ENCODE results near the gene C1orf87.

Gene C1orf87

DNA sequence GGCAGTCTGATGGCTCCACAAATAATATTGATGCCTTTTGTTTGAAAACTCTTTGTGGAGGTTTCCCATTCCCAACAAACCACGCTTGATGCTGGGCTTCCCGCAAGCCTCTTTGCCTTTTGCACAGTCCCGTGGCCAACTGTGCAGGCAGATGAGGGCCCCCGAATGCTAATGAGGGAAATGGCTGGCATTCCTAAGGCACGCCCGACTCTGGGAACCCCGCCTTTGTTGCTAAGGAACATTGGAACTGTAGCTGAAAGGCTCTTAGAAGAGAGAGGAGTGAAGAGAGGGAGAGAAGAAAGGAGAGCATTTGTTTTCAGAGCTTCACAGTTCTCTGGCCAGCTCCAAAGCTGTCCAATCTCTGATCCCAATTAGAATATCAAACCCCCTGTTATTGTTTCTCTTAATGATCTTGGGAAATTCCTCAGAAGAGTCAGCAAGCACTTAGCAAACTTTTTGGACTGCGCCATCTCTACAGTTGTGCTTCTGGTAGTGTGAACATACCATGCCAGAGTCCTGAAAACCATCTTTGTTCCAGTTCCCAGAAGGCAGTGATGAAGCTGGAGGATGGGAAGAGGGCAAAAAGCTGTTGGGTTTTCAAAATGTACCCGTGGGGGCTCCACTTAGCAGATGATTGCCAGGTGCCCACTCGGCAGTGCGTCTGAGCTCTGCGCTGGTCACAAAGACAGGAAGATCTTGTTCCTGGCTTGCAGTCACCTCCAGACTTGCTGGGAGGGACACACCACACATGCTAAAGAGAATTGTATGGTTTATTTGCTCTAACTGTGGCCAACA, 86.9 kb downstream of the C1orf87 start:
- no peak for DNase-seq
- H3K27me3 ChIP-seq, result no peaks in the 10 kb centered on the region
- no peak overlapping the region for H3K4me3 ChIP-seq (ENCODE audit: low read depth, low read length)
- TF ChIP-seq, protein P1, sequence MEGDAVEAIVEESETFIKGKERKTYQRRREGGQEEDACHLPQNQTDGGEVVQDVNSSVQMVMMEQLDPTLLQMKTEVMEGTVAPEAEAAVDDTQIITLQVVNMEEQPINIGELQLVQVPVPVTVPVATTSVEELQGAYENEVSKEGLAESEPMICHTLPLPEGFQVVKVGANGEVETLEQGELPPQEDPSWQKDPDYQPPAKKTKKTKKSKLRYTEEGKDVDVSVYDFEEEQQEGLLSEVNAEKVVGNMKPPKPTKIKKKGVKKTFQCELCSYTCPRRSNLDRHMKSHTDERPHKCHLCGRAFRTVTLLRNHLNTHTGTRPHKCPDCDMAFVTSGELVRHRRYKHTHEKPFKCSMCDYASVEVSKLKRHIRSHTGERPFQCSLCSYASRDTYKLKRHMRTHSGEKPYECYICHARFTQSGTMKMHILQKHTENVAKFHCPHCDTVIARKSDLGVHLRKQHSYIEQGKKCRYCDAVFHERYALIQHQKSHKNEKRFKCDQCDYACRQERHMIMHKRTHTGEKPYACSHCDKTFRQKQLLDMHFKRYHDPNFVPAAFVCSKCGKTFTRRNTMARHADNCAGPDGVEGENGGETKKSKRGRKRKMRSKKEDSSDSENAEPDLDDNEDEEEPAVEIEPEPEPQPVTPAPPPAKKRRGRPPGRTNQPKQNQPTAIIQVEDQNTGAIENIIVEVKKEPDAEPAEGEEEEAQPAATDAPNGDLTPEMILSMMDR (IDR thresholded peaks at IDR 0.05; ENCODE audit: low read depth, low read length), result no peak
- H3K9me3 ChIP-seq, result no peaks in the 10 kb centered on the region
- H3K4me1 ChIP-seq, result no peaks in the 10 kb centered on the region
- no peaks in the 10 kb centered on the region for H3K36me3 ChIP-seq

DNA sequence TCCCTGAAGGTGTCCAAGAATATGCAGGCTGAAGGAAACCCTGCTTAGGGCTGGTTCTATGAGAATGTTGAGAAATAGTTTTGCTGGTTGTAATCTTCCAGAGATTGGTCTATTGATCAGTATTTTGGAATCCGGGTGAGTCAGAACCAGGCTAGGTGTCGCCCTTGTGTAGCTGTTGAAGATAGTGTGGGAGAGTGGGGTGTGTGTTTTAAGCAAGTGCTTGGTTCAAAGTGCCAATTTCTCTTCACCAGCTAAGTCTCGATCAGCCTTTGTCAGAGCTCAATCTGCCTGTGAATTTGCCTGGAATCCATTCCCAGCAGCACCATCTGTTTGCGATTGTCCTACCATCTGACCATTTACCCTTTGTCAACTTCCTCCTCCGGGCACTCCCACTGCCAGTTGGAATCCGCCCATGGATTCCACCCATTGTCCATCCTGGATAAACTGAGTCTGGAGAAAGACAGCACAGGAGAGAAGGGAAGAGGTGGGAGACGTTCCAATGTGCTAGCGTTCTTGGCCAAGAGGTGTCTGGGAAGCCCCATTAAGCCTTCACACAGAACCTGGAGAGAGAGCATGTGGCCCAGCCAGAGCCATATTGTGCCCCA, 87.6 kb downstream of the C1orf87 start:
- H3K27me3 ChIP-seq, result no peaks in the 10 kb centered on the region
- no peaks in the 10 kb centered on the region for H3K4me1 ChIP-seq
- no peak overlapping the region for H3K4me3 ChIP-seq (ENCODE audit: low read depth, low read length)
- TF ChIP-seq, protein P1 (IDR thresholded peaks at IDR 0.05; ENCODE audit: low read depth, low read length), result no peak
- H3K36me3 ChIP-seq, result no peaks in the 10 kb centered on the region
- no peaks in the 10 kb centered on the region for H3K9me3 ChIP-seq
- DNase-seq, result no peak

DNA sequence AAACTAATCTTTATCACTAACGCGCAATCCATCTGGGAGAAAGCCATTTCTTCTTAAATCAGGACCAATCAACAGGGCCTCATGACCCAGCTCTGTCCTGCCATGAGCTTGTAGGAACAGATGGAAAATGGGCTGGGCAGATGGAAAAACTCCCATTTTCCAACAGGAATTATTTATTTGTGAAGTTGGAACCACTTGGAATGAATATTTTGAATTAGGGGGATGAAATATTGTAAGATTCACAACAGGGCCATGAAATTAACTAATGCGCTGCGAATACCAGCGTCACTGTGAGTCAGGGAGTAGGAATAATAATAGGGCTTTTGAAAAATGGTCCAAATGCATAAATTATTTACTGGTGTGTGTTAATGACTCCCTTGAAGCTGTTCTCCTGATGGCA, 93.9 kb downstream of the C1orf87 start:
- DNase-seq, result no peak
- H3K9me3 ChIP-seq, result no peaks in the 10 kb centered on the region
- no peaks in the 10 kb centered on the region for H3K27me3 ChIP-seq
- TF ChIP-seq, protein P1 (IDR thresholded peaks at IDR 0.05; ENCODE audit: low read depth, low read length), result no peak
- H3K4me3 ChIP-seq (ENCODE audit: low read depth, low read length), result no peak overlapping the region
- H3K4me1 ChIP-seq, result no peaks in the 10 kb centered on the region
- H3K36me3 ChIP-seq, result no peaks in the 10 kb centered on the region

DNA sequence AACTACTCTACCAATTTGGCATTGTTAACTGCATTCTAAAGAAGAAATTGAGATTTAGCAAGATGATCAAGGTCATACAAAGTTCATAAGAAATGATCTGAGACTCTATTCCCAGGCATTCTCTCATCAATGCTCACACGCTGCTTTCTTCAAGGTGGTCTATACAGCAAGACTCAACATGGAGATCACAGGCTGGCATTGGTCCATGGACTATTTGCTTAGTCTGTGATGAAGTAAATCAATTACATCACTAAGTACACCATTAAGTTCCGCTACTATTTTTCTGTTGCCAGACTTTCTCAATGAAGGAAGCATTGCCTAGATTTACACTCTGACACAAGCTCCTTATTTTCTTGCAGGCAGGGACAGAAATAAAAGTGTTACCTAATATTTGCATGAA, 95.1 kb downstream of the C1orf87 start:
- H3K4me3 ChIP-seq (ENCODE audit: low read depth, low read length), result no peak overlapping the region
- no peak for DNase-seq
- H3K27me3 ChIP-seq, result no peaks in the 10 kb centered on the region
- H3K36me3 ChIP-seq, result no peaks in the 10 kb centered on the region
- TF ChIP-seq, protein P1 (IDR thresholded peaks at IDR 0.05; ENCODE audit: low read depth, low read length), result no peak
- no peaks in the 10 kb centered on the region for H3K9me3 ChIP-seq
- H3K4me1 ChIP-seq, result no peaks in the 10 kb centered on the region

DNA sequence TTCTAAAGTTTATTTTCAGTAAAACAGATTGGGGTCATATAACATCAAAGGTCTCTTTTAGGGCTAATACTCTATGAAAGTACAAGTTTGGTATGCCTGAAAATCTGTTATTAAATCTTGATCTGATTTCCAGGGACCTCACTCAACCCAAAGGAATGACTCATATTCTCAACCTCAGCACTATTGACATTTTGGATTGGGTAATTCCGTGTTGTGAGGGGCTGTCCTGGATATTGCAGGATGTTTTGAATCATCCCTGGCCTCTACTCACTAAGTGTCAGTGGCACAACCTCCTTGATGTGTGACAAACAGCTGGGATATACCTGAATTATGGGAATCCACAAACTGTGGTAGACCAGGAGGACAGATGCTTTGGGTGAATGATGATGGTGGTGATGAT, 95.5 kb downstream of the C1orf87 start:
- TF ChIP-seq, protein P1 (IDR thresholded peaks at IDR 0.05; ENCODE audit: low read depth, low read length), result no peak
- no peak for DNase-seq
- Histone ChIP-seq H3K27me3 (no peaks in the 10 kb centered on the region), H3K4me3 (ENCODE audit: low read depth, low read length) (no peak overlapping the region), H3K9me3 (no peaks in the 10 kb centered on the region), H3K36me3 (no peaks in the 10 kb centered on the region), H3K4me1 (no peaks in the 10 kb centered on the region)

DNA sequence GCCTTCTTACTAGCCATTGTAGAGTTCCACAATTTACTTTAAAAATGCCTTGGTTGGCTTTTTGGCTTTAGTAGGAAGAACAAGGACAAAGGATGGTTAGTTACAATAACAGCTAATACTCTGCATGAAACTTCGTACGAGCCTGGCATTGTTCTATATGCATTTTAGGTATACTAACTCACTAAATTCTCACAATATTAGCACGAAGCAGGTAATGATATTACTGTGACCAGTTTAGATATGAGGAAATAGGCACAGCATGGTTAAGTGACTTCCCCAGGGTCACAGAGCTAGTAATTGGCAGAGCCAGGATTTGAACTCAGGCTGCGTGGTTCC, 96.5 kb downstream of the C1orf87 start:
- H3K9me3 ChIP-seq, result no peaks in the 10 kb centered on the region
- no peaks in the 10 kb centered on the region for H3K36me3 ChIP-seq
- no peak overlapping the region for H3K4me3 ChIP-seq (ENCODE audit: low read depth, low read length)
- DNase-seq, result no peak
- H3K27me3 ChIP-seq, result no peaks in the 10 kb centered on the region
- no peaks in the 10 kb centered on the region for H3K4me1 ChIP-seq
- TF ChIP-seq, protein P1 (IDR thresholded peaks at IDR 0.05; ENCODE audit: low read depth, low read length), result no peak
